SK-N-SH (cell line): ENCODE measurements around the gene KYNU.

Experiments
- POLR2AphosphoS5 ChIP-seq: IDR thresholded peaks from 2 replicates; pipeline ENCODE4 v1.6.1; 2012; ENCODE audit warnings: low read depth, low read length
- TF ChIP-seq, protein P1 (sequence below): fragments of 200-600 bp; sonication (generic); IDR thresholded peaks from 2 replicates; pipeline ENCODE4 v1.6.1; 2017; ENCODE audit warnings: antibody characterized with exemption, mild to moderate bottlenecking, moderate library complexity

DNA sequence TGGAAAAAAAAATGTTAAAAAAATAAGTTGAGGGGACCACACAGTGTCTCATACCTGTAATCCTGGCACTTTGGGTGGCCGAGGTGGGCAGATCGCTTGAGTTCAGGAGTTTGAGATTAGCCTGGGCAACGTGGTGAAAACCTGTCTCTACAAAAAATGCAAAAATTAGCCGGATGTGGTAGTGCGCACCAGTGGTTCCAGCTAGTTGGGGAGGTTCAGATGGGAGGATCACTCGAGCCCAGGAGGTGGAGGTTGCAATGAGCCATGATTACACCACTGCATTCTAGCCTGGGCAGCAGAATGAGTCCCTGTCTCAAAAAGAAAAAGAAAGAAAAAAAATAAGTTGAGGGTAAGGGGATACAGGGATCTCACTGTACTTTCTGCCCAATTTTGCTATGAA, 6.1 kb upstream of the KYNU start:
- TF ChIP-seq, protein P1, sequence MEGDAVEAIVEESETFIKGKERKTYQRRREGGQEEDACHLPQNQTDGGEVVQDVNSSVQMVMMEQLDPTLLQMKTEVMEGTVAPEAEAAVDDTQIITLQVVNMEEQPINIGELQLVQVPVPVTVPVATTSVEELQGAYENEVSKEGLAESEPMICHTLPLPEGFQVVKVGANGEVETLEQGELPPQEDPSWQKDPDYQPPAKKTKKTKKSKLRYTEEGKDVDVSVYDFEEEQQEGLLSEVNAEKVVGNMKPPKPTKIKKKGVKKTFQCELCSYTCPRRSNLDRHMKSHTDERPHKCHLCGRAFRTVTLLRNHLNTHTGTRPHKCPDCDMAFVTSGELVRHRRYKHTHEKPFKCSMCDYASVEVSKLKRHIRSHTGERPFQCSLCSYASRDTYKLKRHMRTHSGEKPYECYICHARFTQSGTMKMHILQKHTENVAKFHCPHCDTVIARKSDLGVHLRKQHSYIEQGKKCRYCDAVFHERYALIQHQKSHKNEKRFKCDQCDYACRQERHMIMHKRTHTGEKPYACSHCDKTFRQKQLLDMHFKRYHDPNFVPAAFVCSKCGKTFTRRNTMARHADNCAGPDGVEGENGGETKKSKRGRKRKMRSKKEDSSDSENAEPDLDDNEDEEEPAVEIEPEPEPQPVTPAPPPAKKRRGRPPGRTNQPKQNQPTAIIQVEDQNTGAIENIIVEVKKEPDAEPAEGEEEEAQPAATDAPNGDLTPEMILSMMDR: no peak
- no peak for TF ChIP-seq POLR2AphosphoS5
